GM19238 (cell line): ENCODE data around the gene DCTN3.

Experiments
- DNase-seq: peaks from one replicate; pipeline ENCODE4 v3.0.0; 2011; ENCODE audit warnings: low spot score; ENCODE audit not compliant: insufficient read length

Gene DCTN3

GRCh38 chr9:34623374-34624235, 3.3 kb upstream of the DCTN3 start:
- DNase-seq, result no peak

DNA sequence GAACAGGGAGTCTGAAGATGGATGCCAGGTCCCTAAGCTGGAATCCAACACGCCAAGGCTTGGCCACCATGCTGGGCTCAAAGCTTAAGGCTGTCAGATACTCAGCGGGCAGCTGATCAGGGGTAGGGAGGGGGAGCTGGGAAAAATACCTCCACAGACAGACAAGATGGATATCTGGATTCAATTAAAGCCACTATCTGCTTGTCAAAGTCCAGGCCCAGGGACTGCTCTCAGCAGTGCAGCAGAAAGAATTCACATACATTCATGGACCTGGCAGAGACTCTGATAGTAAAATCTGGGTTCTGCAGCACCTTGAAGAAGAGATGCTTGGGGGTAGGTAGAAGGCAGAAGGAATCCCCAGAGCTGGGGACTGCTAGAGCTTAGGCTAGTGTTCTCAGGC, 5.2 kb downstream of the DCTN3 start:
- no peak for DNase-seq

DNA sequence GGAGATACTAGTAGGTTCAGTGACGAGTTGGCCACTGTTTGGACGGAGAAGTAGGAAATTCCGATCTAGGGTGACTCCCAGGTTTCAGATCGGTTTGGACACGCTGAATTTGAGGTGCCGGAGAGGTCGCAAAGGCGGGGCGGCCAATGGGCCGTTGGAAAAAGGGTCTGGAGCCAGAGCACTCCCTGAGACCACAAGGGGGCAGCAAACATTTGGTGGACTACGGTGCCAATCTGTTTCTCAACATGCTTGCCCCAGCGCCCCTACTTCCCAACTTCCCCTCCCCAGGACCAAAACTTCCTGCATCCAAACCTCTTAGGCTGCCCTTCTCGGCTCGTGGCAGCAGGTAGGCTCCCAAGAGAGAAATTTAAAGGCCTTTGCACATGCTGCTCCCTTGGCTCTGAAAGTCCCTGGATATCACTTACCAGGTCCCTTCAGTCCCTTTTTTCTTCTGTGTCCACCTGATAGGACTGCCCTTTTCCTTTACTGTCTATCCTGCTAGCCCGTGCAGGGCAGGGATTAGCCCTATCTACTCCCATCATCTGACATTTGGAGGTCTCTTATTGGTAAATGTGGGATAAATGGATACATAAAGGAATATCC, 7.4 kb downstream of the DCTN3 start:
- peak; percentile 73 for DNase-seq

DNA sequence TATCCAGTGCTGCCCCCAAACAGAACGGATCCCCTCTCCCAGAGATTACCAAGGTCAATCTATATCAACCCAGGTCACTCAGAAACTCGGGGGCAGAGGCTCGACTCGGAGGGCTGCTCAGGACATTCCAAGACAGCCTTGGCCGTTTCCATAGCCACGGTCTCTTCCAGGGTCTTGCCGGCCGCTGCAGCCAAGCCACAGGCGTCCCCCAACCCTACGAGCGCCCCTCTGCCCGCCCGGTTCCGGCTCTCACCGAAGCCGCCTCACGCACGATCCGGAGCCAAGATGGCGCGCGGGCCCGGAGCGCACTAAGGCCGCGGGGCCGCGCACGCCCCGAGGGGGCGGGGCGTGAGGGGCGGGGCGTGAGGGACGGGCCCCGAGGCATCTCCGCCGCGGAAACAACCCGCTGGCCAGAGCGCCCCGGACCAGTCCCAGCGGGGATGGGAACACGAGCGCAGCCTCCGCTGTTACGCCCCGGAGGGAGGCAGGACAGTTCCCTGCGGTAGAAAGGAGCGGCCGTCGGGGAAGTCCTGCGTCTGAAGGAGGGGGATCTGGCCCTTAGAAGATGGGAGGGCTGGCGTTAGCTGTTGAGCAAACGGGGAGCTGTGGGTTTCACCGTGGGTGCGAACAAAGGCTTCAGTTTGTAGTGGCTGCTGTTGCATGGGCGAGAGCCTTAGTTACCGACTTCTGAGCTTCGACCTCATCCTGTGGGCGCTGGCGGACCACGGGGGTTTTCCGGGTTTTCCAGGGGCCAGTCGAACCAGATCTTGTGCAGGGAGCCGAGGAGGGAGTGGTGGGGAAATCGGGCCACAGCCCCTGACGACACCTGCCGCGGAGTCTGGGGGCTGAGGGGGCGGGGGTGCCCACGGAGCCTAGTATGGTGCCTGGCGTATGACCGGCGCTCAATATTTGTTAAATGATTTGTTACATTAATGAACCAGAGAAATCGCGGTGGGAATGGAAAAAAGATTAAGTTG, 8.2 kb downstream of the DCTN3 start, which contains the start of gene RPP25L:
RPP25L (minus strand) TSS at position 287 of the 977 bp plus-strand sequence. CDS start 801 bp downstream, outside the sequence.
- peak; percentile 96 for DNase-seq

GRCh38 chr9:34611251-34611810, 9.0 kb downstream of the DCTN3 start:
- no peak for DNase-seq

DNA sequence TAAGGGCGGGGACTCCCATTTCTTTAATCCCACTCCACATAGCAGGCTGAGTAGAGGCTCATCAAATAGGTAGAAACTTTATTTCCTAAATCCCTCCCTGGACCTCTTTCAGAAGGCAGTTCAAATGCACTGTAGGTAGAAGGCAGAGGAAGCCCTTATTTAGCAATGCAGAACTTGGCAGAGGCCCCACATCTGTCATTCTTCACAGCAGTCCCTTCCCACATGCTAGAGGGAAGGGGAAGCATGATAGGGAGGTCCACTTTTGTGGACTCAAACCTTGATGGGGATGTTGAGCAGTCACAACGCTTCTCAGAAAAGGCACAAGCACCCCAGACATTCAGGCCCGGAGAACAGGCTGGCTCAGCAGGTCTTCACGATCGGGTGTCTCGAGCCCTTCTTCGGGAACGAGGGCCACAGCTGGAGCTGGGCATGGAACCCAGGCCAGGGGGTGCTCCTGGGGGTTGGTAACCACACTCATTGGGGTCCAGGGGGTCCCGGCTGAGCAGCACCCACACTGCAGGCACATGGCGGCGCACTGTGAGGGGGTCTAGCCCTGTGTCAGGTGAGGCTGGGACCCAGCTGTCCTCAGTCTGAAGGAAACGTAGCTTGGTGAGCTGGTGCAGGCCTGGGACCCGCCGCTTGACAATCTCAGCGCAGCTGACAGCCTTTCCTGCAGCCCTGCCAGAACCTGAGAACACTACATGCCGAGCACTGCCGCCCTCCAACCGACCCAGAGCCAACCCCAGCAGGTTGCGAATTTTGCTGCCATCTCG, 9.7 kb downstream of the DCTN3 start:
- no peak for DNase-seq

GRCh38 chr9:34607331-34607730, 13.0 kb downstream of the DCTN3 start:
- DNase-seq, result no peak

GRCh38 chr9:34606905-34607304, 13.4 kb downstream of the DCTN3 start:
- DNase-seq, result no peak

DNA sequence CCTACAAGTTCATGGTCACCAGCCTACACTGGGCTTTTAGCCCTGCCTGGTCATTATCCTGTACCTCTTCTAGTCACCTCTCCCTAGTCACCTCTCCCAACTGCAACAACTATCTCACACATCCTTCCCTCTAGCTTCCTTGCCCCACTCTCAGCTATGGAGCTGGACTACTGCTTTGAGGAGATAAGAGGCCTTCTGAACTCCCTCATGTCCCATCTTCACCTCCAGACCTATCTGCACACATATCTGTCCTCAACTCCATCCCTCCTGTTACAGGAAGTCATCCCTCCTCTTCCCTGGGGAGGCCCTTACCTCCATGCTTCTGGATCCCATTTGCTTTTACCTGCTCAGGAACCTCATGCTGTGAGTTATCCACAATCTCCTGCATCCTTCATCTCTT, 14.1 kb downstream of the DCTN3 start:
- no peak for DNase-seq

DNA sequence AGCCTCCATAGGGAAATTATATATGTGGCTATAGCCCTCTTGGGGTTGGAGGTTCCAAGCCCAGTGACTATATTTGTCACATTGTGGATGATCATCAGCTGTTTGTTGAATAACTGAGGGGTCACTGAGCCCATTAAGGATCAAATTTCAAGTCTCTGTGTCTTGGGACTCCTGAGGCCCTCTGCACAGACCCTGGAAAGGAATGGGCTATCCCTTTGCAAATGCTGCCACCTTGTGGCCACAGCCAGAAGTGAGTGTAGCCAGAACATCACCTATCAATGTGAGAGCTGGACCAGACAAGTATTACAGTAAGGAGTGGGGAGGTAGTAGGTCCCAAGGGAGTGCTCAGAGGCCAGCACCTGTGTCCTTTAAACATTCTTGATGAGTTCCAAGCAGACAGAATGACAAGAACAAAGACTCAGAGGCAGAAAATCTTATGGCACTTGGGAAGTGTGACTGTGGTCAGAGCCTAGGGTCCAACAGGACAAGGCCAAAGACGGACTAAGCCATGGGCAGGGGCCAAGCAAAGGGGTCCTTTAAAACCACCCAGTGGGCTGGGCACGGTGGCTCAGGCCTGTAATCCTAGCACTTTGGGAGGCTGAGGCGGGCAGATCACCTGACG, 16.6 kb downstream of the DCTN3 start:
- DNase-seq, result peak; percentile 75

DNA sequence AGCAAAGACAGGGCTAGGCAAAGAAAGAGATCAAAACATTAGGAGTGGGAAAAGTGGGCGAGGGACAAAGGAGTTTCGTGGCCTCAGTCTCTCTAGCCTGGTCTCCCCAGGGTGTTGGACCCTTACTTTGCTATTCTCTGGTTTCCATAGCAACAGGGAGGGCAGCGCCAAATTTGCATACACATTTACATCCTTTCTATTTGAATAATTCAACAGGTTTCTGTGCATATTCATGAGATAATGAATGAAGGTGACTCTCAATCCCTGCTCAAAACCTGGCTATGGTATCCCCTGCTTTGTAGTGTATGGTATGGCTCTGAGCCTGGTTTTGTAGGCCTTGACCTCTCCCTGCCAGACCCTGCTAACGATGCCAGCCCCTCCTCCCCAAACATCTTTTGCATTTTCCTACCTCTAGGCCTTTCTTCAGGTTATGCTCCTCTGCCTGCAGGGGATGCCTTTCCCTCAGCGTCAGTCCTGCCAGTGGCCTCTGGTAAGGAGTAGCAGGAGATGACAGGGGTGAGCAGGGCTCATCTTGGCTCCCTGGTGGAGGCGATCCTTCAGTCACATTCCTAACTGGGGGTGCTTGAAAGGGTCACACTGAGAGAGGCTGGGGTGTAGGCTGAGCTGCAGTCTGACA, 18.2 kb downstream of the DCTN3 start:
- DNase-seq, result no peak

DNA sequence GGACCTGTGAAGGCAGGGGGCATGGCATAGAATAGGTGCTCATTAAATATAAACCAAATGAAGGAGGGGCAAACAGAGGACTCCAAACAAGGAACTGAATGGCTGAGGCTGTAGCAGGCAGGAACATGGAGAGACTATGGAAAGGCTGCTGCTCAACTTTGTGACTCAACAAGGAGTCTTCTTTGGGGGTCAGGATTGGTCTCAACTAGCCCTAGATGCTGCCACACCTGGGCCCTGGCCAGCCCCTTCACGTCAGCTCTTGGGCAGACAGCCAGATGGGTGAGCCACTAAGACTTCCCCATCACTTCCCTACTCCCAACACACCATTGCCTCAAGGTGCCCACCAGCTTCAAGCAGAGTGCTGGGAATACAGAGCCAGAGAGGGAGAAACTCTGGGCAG, 19.4 kb downstream of the DCTN3 start:
- no peak for DNase-seq

DNA sequence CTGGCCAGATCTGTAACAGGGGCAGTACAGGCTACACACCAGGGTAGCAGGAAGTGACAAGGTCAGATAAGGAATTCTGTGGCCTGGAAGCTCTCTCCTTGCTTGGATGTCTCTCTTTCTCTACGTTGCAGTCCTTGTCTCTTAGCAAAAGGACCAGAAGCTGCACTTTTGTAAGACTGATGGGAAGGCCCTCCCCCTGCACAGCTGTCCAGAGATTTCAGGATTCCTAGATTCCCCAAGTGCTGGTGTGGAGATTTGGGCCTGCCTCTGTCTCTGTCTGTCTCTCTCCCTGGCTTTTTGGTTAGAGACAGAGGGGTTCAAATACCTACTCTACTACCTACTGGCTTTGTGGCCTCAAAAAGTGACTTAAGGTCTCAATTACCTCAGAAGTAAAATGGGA, 20.7 kb downstream of the DCTN3 start:
- no peak for DNase-seq

GRCh38 chr9:34594177-34594576, 26.1 kb downstream of the DCTN3 start:
- no peak for DNase-seq

- no peak for DNase-seq
Observed at GRCh38 chr9:34592895-34593601, 27.2 kb downstream of the DCTN3 start.

GRCh38 chr9:34591917-34592866, 28.1 kb downstream of the DCTN3 start:
- DNase-seq, result no peak

DNA sequence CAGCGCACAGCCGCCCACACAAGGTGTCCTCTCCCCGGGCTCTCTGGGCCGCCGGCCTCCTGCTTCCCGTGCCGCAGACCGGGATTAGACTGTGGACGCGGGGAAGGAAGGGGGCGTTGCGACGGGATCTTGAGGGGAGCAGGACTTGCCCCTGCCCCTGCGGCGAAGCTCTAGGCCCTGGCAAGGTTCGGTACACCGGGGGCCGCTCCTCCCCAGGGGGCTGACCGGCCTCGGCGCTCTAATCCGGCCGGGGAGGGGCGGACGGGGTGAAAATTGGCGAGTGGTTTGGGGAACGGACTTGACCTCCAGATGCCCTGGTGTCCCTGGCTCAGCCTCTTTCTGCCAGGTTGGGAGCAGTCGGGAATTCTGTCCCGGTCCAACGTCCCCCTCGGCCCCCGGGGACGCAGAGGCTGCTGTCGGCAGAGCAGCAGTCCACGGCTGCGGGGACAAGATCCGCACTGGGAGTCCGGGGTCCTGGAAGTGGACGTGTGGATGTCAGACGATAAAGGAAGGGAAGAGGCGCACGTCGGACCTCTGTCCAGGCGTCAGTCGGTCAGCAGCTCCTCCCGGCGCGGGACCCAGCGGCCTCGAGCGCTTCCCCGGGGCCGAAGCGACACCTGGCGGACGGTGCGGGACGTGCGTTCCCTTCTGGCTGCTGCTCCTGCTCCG, 28.9 kb downstream of the DCTN3 start:
- peak; percentile 91 for DNase-seq
